Nephron (organoid): ENCODE measurements around the gene CRYL1.

Source experiments
- H3K27ac Mint-ChIP-seq, 3 experiments: 2 replicates each; pipeline ENCODE4 v1.8.0; 2020; ENCODE audit warnings: mixed read lengths in 3 of 3, mild to moderate bottlenecking in 2 of 3, moderate library complexity in 1 of 3
- H3K27me3 Mint-ChIP-seq: 2 replicates; pipeline ENCODE4 v1.8.0; 2021; ENCODE audit warnings: low read depth, mild to moderate bottlenecking, moderate library complexity, mixed read lengths
- H3K36me3 Mint-ChIP-seq: 2 replicates; pipeline ENCODE4 v1.8.0; 2020; ENCODE audit warnings: low read depth, mixed read lengths
- H3K4me1 Mint-ChIP-seq: 2 replicates; pipeline ENCODE4 v1.8.0; 2020; ENCODE audit warnings: mixed read lengths
- H3K4me3 Mint-ChIP-seq, 3 experiments: 2 replicates each; pipeline ENCODE4 v1.8.0; 2020; ENCODE audit warnings: mild to moderate bottlenecking in 3 of 3, mixed read lengths in 3 of 3, moderate library complexity in 2 of 3
- H3K9me3 Mint-ChIP-seq: 2 replicates; pipeline ENCODE4 v1.8.0; 2020; ENCODE audit warnings: mixed read lengths
- TF ChIP-seq, protein P1 (sequence below), 3 experiments: fragments of 200-600 bp; sonication (generic); IDR thresholded peaks; one replicate each; pipeline ENCODE4 v1.5.0; 2021; ENCODE audit warnings: antibody characterized with exemption in 3 of 3; ENCODE audit not compliant: unreplicated experiment in 3 of 3

The CRYL1 gene

DNA sequence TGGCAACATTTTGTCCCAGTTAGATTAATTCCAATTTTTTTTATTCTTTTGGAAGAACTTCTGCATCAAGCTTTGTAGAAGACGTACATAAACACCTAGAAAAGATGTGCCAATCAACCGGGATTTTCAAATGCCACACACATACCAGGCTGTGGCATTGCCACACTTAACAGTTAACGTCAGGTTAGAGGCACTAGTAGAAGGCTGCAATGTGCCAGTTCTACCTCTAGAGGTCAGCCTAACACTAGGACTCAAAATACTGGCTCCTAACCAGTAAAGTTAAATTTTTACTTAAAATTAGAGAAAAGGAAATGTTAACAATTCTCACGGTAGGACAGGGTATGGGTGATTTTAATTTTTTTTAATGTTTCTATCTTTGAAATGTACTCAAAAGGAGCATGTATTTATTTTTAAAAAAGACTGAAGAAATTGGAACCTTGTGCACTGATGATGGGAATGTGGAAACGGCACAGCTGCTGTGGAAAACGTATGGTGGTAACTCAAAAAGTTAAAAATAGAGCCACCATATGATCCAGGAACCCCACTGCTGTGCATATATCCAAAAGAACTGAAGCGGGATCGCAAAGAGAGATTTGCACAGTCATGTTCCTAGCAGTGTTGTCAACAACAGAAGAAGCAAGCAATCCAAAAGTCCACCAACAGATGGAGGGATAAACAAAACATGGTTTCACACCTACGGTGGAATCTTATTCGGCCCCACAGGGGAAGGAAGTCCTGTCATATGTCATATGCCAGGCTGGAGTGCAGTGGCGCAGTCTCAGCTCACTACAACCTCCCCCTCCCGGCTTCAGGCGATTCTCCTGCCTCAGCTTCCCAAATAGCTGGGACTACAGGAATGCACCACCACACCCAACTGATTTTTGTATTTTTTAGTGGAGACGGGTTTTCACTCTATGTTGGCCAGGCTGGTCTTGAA is 30.3 kb downstream of the CRYL1 start:
- H3K36me3 Mint-ChIP-seq, result peaks cover 5% of the 10 kb centered on the region
- peak overlapping the region; percentile 22 to 82 (median 58) for H3K27ac Mint-ChIP-seq
- peaks cover 16% of the 10 kb centered on the region for H3K4me1 Mint-ChIP-seq
- H3K4me3 Mint-ChIP-seq, result peak overlapping the region in 2 of 3 experiments; percentile 8 to 57
- H3K27me3 Mint-ChIP-seq, result no peaks in the 10 kb centered on the region
- peaks cover 3% of the 10 kb centered on the region for H3K9me3 Mint-ChIP-seq
- TF ChIP-seq, protein P1, sequence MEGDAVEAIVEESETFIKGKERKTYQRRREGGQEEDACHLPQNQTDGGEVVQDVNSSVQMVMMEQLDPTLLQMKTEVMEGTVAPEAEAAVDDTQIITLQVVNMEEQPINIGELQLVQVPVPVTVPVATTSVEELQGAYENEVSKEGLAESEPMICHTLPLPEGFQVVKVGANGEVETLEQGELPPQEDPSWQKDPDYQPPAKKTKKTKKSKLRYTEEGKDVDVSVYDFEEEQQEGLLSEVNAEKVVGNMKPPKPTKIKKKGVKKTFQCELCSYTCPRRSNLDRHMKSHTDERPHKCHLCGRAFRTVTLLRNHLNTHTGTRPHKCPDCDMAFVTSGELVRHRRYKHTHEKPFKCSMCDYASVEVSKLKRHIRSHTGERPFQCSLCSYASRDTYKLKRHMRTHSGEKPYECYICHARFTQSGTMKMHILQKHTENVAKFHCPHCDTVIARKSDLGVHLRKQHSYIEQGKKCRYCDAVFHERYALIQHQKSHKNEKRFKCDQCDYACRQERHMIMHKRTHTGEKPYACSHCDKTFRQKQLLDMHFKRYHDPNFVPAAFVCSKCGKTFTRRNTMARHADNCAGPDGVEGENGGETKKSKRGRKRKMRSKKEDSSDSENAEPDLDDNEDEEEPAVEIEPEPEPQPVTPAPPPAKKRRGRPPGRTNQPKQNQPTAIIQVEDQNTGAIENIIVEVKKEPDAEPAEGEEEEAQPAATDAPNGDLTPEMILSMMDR (IDR thresholded peaks at IDR 0.05; ENCODE audit: unreplicated experiment in 3 of 3), result peak; percentile 95 to 98 (median 96)

DNA sequence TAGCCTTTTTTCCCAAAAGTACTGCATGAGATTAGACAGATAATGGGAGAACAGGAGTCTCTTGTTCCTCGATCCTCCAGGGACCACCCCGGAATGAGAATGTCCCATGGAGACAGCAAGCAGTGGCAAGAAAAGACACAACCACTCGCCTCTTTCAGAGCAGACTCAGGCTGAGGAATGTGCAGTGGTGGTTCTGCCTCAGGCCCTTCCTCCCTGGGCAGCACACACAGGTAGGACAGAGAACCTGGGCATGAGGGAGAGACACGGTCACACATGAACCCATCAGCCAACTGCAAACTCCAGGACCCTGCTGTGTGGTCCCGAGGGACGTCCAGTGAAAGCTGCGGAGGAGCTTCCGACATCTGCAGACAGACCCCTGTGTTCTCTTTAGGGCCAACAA is 31.0 kb downstream of the CRYL1 start:
- Mint-ChIP-seq H3K9me3 (no peaks in the 10 kb centered on the region), H3K4me3 (no peak overlapping the region), H3K27me3 (no peaks in the 10 kb centered on the region), H3K4me1 (peaks cover 16% of the 10 kb centered on the region), H3K36me3 (no peaks in the 10 kb centered on the region), H3K27ac (peak overlapping the region in 1 of 3 experiments; percentile 82)
- TF ChIP-seq, protein P1 (IDR thresholded peaks at IDR 0.05; ENCODE audit: unreplicated experiment in 3 of 3), result no peak

DNA sequence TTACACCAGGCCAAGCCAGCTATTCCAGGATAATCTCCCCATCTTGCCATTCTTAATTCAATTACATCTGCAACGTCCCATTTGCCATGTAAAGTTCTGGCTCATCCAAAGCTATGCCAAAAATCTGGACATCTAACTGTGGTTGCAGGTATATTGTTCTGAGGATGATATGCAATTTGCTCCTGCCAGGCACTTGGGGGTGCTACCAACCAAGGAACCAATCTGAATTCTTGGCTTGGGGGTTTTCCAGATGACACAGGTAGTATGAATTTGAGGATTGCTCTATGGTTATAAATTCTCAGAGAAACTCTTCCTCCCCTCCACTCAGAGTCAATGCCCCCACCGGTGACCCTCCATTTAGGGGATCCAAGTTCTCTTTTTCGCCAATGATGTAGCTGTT is 33.0 kb downstream of the CRYL1 start:
- H3K4me1 Mint-ChIP-seq, result peaks cover 16% of the 10 kb centered on the region
- TF ChIP-seq, protein P1 (IDR thresholded peaks at IDR 0.05; ENCODE audit: unreplicated experiment in 3 of 3), result no peak
- H3K36me3 Mint-ChIP-seq, result no peaks in the 10 kb centered on the region
- H3K4me3 Mint-ChIP-seq, result no peak overlapping the region
- H3K9me3 Mint-ChIP-seq, result no peaks in the 10 kb centered on the region
- no peak overlapping the region for H3K27ac Mint-ChIP-seq
- H3K27me3 Mint-ChIP-seq, result no peaks in the 10 kb centered on the region

DNA sequence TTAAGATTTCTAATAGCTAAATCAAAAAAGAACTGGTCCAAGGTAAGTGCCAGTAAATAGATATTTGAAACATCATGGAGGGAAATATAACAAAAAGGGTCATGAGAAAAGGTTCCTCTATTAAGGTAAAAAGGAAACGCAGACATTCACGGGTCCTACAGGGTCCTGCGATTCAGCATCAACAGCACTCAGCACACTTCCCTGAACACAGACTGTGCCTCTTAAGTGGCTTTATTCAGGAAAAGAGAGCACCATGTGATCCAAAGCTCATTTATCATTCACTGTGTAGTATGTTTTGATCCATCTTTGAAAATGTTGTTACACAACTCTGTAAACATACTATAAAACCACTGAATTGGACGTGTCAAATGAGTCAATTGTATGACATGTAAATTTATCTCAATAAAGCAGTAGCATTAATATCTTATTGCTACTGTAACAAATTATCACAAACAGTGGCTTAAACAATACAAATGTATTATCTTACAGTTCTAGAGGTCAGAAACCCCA is 33.7 kb downstream of the CRYL1 start:
- Mint-ChIP-seq H3K4me3 (no peak overlapping the region), H3K27me3 (no peaks in the 10 kb centered on the region), H3K4me1 (peaks cover 16% of the 10 kb centered on the region), H3K36me3 (no peaks in the 10 kb centered on the region), H3K9me3 (no peaks in the 10 kb centered on the region), H3K27ac (no peak overlapping the region)
- TF ChIP-seq, protein P1 (IDR thresholded peaks at IDR 0.05; ENCODE audit: unreplicated experiment in 3 of 3), result no peak

DNA sequence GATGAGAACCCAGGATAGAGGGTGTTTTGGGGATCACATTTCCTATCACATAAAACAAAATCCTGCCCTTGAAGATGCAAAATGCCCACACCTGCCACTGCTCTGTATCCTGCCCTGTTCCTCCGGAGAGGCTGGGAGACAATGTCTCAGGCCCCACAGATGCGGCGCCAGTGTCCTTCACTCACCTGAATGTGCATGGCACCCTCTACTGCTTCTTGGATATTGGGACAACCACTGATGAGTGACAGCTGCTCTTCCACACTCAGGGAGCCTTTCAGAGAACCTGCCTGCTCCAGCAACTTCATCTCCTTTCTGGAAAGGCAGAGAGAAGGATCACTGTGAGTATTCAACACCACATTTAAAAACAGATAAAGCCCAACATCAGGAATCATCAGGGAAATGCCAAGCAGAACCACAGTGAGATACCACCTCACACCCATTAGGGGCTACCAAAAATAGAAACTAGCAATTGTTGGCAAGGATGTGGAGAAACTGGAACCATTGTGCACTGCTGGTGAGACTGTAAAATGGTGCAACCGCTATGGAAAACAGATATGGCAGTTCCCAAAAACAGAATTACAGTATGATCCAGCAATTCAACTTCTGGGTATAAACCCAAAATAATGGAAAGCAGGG is 36.4 kb downstream of the CRYL1 start:
- TF ChIP-seq, protein P1 (IDR thresholded peaks at IDR 0.05; ENCODE audit: unreplicated experiment in 3 of 3), result no peak
- Mint-ChIP-seq H3K9me3 (no peaks in the 10 kb centered on the region), H3K27me3 (no peaks in the 10 kb centered on the region), H3K36me3 (peaks cover 5% of the 10 kb centered on the region), H3K4me3 (no peak overlapping the region), H3K4me1 (peaks cover 6% of the 10 kb centered on the region), H3K27ac (no peak overlapping the region)
